ENCODE results near the gene RASD2.

The RASD2 gene

DNA sequence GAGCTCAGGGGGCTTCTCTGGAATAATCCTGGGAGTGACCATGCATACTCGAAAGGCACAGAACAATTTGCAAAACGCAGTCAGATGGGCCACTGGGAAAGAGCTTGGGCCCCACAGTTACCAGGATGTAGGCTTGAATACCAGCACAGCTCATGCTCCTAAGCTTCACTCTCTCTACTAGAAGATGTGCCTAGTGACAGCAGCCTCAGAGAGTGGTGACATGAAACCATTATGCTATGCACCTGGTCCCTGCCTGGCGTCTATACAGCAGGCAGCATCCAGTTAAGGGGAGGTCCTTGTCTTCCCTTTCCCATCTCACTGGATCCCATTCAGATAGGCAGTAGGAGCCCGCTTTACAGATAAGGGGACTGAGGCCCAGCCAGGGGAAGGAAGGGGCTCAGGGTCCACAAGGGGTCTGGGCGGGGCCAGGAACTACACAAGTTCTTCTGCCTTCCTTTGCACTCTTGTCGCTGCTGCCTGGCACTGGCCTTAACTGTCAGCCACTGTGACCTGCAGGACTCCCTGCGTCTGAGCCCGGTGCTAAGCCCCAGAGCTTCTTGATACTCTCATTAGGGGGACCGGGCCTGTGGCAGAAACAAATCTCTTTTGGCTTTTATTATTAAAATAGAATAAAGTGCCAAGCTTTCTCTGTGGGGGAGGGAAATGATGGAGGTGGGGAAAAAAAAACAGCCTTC, 21.2 kb upstream of the RASD2 start:
- Histone ChIP-seq H3K27me3 (ENCODE audit: insufficient read depth, low read length) (peaks cover 10% of the 10 kb centered on the region; the same call in 1 of the 2 replicates), H3K27ac (ENCODE audit: low read length) (no peak overlapping the region), H3K4me1 (ENCODE audit: insufficient read depth, low read length) (peaks cover 4% of the 10 kb centered on the region; the same call in 1 of the 2 replicates), H3K36me3 (ENCODE audit: insufficient read depth, low read depth, low read length) (no peaks in the 10 kb centered on the region), H3K9me3 (ENCODE audit: insufficient read depth, low read depth, low read length) (no peaks in the 10 kb centered on the region), H3K9ac (ENCODE audit: low read depth, low read length) (no peak overlapping the region), H3K4me3 (ENCODE audit: low read length) (no peak overlapping the region)

DNA sequence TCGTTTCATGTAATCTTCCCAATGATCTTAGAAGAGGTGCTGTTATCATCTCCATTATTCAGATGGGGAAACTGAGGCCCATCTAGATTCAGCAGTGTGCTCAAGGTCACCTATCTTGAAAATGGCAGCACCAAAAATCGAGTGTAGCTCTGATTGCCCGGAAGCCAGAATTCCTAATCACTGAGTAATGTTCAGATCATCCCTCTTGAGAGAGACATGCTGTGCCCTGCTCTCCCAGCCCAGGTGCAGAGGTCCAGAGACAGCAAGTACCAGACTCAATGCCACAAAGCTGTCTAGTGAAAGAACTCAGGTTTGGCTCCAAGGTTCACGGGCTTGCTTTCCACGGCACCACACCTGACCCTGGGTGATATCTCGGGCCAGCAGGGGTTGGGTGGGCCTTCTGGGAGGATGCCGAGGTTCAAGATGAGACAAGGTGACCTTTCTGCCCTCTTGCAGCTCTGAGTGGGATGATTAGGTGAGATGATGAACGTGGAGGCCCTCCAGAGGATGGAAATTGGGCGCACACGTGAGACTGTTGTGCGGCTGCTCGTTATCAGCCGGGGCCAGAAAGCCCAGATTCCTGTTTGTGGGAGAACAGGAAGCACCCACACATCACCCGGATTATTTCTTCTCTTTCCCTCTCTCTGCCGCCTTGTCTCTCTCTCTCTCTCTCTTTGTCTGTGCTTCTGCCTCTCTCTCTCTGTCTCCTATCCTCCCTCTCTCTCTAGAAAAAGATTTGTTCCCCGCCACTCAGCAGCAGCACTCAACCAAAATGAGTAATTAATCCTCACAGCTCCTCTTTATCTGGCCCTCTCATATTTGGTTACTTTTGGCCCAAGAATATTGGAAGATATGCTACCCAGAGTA, 19.0 kb upstream of the RASD2 start:
- Histone ChIP-seq H3K9ac (ENCODE audit: low read depth, low read length) (no peak overlapping the region), H3K4me1 (ENCODE audit: insufficient read depth, low read length) (peaks cover 4% of the 10 kb centered on the region; the same call in 1 of the 2 replicates), H3K4me3 (ENCODE audit: low read length) (no peak overlapping the region), H3K27me3 (ENCODE audit: insufficient read depth, low read length) (peaks cover 10% of the 10 kb centered on the region; the same call in 1 of the 2 replicates), H3K9me3 (ENCODE audit: insufficient read depth, low read depth, low read length) (no peaks in the 10 kb centered on the region), H3K27ac (ENCODE audit: low read length) (no peak overlapping the region), H3K36me3 (ENCODE audit: insufficient read depth, low read depth, low read length) (no peaks in the 10 kb centered on the region)

- Histone ChIP-seq H3K9me3 (ENCODE audit: insufficient read depth, low read depth, low read length) (no peaks in the 10 kb centered on the region), H3K27me3 (ENCODE audit: insufficient read depth, low read length) (peaks cover 10% of the 10 kb centered on the region; the same call in 1 of the 2 replicates), H3K36me3 (ENCODE audit: insufficient read depth, low read depth, low read length) (no peaks in the 10 kb centered on the region), H3K9ac (ENCODE audit: low read depth, low read length) (no peak overlapping the region), H3K27ac (ENCODE audit: low read length) (no peak overlapping the region), H3K4me3 (ENCODE audit: low read length) (no peak overlapping the region), H3K4me1 (ENCODE audit: insufficient read depth, low read length) (peaks cover 4% of the 10 kb centered on the region; the same call in 1 of the 2 replicates)
Observed at GRCh38 chr22:35522225-35523149, 18.1 kb upstream of the RASD2 start.

DNA sequence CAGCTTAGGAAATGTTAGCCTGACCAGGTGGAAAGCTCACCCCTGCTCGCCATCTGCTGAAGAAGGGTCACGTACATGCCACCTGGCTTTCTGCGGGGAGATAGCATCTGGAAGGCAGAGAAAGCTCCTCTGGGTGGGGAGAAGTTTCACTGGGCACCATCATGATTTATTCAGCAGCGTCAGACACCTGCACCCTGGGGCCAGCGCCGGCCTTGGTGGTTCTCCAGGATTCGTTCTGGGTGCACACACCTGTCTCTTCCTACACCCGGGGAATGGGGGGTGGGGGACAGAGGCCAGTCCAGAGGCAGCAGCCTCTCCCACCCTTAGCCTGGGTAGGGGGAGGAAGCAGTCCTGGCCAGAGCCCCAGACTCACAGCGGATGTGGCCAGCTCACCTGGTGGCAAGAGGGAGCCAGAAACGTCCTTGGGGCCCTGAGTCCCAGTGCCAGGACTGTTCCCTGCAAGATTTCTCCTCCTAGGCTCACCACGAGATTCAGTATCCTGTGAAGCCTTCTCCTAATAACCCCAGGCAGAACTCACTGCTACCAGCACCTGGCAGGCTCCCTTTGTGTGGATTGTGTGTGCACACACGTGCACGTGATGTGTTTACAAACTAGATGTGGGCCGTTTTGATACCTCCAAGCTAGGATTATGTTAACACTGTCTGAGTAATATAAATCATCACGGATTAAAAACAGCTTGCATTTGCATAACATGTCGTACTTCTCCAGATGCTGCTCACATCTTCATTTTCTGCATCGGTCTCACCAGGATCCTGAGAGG, 17.3 kb upstream of the RASD2 start:
- peaks cover 10% of the 10 kb centered on the region; the same call in 1 of the 2 replicates for H3K27me3 ChIP-seq (ENCODE audit: insufficient read depth, low read length)
- H3K9me3 ChIP-seq (ENCODE audit: insufficient read depth, low read depth, low read length) = no peaks in the 10 kb centered on the region
- H3K27ac ChIP-seq (ENCODE audit: low read length) = no peak overlapping the region

GRCh38 chr22:35524966-35525686, 15.5 kb upstream of the RASD2 start:
- Histone ChIP-seq H3K9ac (ENCODE audit: low read depth, low read length) (no peak overlapping the region), H3K9me3 (ENCODE audit: insufficient read depth, low read depth, low read length) (no peaks in the 10 kb centered on the region), H3K27ac (ENCODE audit: low read length) (no peak overlapping the region), H3K4me3 (ENCODE audit: low read length) (no peak overlapping the region), H3K4me1 (ENCODE audit: insufficient read depth, low read length) (no peaks in the 10 kb centered on the region), H3K36me3 (ENCODE audit: insufficient read depth, low read depth, low read length) (no peaks in the 10 kb centered on the region), H3K27me3 (ENCODE audit: insufficient read depth, low read length) (peaks cover 10% of the 10 kb centered on the region; the same call in 1 of the 2 replicates)

More for the DNA sequence above, 17.3 kb upstream of the RASD2 start:
- Histone ChIP-seq H3K4me1 (ENCODE audit: insufficient read depth, low read length) (no peaks in the 10 kb centered on the region; the same call in 1 of the 2 replicates), H3K36me3 (ENCODE audit: insufficient read depth, low read depth, low read length) (no peaks in the 10 kb centered on the region), H3K4me3 (ENCODE audit: low read length) (no peak overlapping the region), H3K9ac (ENCODE audit: low read depth, low read length) (no peak overlapping the region; the same call in 1 of the 2 replicates)

GRCh38 chr22:35525687-35526332, 14.8 kb upstream of the RASD2 start:
- Histone ChIP-seq H3K36me3 (ENCODE audit: insufficient read depth, low read depth, low read length) (no peaks in the 10 kb centered on the region), H3K27me3 (ENCODE audit: insufficient read depth, low read length) (peaks cover 10% of the 10 kb centered on the region; the same call in 1 of the 2 replicates), H3K4me3 (ENCODE audit: low read length) (no peak overlapping the region), H3K9me3 (ENCODE audit: insufficient read depth, low read depth, low read length) (no peaks in the 10 kb centered on the region), H3K9ac (ENCODE audit: low read depth, low read length) (no peak overlapping the region), H3K27ac (ENCODE audit: low read length) (no peak overlapping the region), H3K4me1 (ENCODE audit: insufficient read depth, low read length) (no peaks in the 10 kb centered on the region)

- Histone ChIP-seq H3K9ac (ENCODE audit: low read depth, low read length) (no peak overlapping the region), H3K27me3 (ENCODE audit: insufficient read depth, low read length) (peaks cover 10% of the 10 kb centered on the region; the same call in 1 of the 2 replicates), H3K27ac (ENCODE audit: low read length) (no peak overlapping the region), H3K36me3 (ENCODE audit: insufficient read depth, low read depth, low read length) (no peaks in the 10 kb centered on the region), H3K4me3 (ENCODE audit: low read length) (no peak overlapping the region), H3K4me1 (ENCODE audit: insufficient read depth, low read length) (no peaks in the 10 kb centered on the region), H3K9me3 (ENCODE audit: insufficient read depth, low read depth, low read length) (no peaks in the 10 kb centered on the region)
Observed at GRCh38 chr22:35526333-35526979, 14.2 kb upstream of the RASD2 start.

GRCh38 chr22:35528927-35529326, 11.7 kb upstream of the RASD2 start:
- H3K4me3 ChIP-seq (ENCODE audit: low read length) = no peak overlapping the region
- H3K27me3 ChIP-seq (ENCODE audit: insufficient read depth, low read length) = 0 out of 2 replicates have a peak, but pooled peaks cover 5% of the 10 kb centered on the region
- no peaks in the 10 kb centered on the region for H3K36me3 ChIP-seq (ENCODE audit: insufficient read depth, low read depth, low read length)
- no peaks in the 10 kb centered on the region for H3K4me1 ChIP-seq (ENCODE audit: insufficient read depth, low read length)
- no peak overlapping the region for H3K9ac ChIP-seq (ENCODE audit: low read depth, low read length)
- no peaks in the 10 kb centered on the region for H3K9me3 ChIP-seq (ENCODE audit: insufficient read depth, low read depth, low read length)
- H3K27ac ChIP-seq (ENCODE audit: low read length) = no peak overlapping the region

DNA sequence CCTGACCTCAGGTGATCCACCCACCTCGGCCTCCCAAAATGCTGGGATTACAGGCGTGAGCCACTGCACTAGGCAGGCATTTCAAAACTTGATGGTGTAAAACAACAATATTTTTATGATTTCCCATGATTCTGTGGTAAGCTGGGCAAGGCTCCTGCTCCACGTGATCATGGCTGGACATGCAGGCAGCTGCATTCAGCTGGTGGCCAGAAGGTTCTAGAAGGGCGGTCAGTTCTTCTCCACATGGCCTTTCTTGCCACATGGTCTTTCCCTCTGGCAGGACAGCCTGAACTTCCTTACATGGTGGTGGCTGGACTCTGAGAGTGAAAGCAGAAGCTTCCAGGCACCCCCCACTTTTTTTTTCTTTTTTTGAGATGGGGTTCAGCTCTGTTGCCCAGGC, 9.9 kb upstream of the RASD2 start:
- Histone ChIP-seq H3K9ac (ENCODE audit: low read depth, low read length) (no peak overlapping the region), H3K4me3 (ENCODE audit: low read length) (no peak overlapping the region), H3K27me3 (ENCODE audit: insufficient read depth, low read length) (0 out of 2 replicates have a peak, but pooled peaks cover 5% of the 10 kb centered on the region), H3K27ac (ENCODE audit: low read length) (no peak overlapping the region), H3K36me3 (ENCODE audit: insufficient read depth, low read depth, low read length) (no peaks in the 10 kb centered on the region), H3K9me3 (ENCODE audit: insufficient read depth, low read depth, low read length) (no peaks in the 10 kb centered on the region), H3K4me1 (ENCODE audit: insufficient read depth, low read length) (no peaks in the 10 kb centered on the region)
